Subcutaneous adipose tissue (tissue), 4 donors: ENCODE results near the gene UBE2U. TPM values are rescaled to one million over a fixed set of nuclear protein-coding genes. Genes with fewer than 3 reads are reported as not detected.

Experiments
- total RNA-seq, 4 donors: library from RNA; depleted of rRNA; stranded (reverse); fragments of >200 nt; gene quantifications; one replicate each; pipeline ENCODE4 v1.1.0, GENCODE V29; 2016
- TF ChIP-seq, protein P1 (sequence below): fragments of 450-650 bp; IDR thresholded peaks from one replicate; pipeline ENCODE4 v1.5.1; 2016; ENCODE audit warnings: low read depth, mild to moderate bottlenecking, control low read depth, antibody characterized with exemption, moderate library complexity

Gene UBE2U
- total RNA-seq, 4 donors from 2014 or later, result not detected

DNA sequence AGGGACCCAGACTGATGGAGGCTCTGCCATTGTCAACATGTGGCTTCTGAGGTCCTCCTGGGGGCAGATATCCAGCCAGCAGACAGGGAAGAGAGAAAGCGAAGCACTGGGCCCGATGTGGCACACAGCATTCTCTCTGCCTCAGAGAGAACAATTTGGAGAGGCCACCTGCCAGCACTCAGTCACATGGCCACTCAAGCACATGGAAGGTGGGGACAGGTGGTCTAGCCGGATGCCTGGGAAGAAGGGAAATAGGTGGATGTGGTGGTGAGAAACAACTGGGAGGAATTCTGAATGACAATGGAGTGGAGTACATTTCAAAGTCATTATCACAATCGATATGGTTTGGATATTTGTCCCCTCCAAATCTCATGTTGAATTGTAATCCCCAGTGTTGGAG, 109.0 kb downstream of the UBE2U start:
- TF ChIP-seq, protein P1, sequence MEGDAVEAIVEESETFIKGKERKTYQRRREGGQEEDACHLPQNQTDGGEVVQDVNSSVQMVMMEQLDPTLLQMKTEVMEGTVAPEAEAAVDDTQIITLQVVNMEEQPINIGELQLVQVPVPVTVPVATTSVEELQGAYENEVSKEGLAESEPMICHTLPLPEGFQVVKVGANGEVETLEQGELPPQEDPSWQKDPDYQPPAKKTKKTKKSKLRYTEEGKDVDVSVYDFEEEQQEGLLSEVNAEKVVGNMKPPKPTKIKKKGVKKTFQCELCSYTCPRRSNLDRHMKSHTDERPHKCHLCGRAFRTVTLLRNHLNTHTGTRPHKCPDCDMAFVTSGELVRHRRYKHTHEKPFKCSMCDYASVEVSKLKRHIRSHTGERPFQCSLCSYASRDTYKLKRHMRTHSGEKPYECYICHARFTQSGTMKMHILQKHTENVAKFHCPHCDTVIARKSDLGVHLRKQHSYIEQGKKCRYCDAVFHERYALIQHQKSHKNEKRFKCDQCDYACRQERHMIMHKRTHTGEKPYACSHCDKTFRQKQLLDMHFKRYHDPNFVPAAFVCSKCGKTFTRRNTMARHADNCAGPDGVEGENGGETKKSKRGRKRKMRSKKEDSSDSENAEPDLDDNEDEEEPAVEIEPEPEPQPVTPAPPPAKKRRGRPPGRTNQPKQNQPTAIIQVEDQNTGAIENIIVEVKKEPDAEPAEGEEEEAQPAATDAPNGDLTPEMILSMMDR, result no peak

DNA sequence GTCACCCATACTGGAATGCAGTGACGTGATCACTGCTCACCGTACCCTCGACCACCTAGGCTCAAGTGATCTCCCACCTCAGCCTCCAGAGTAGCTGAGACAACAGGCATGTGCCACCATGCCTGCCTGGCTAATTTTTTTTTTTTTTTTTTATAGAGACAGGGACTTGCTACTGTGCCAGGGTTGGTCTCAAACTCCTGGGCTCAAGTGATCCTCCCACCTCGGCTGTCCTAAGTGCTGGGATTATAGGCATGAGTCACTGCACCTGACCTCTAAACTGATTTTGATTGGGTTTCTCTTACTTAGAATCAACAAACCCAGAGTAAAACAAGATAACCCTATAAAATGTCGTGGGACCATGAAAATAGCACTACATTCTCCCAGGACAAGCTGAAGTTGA, 112.0 kb downstream of the UBE2U start:
- TF ChIP-seq, protein P1, result no peak
